Neural cell (in vitro differentiated cells): ENCODE data around the gene ERBB3. TPM values are rescaled to one million over a fixed set of nuclear protein-coding genes. Genes with fewer than 3 reads are reported as not detected.

Experiments
- H2AFZ ChIP-seq: fragments of 200-600, 300-800 bp; sonication (generic), shearing (Covaris generic); 2 replicates; pipeline ENCODE4 v1.6.0; 2014; ENCODE audit warnings: low read depth, mild to moderate bottlenecking, antibody characterized with exemption, low read length, moderate library complexity
- H3F3A ChIP-seq: fragments of 200-600 bp; shearing (Covaris generic); 2 replicates; pipeline ENCODE4 v1.6.1; 2016; ENCODE audit warnings: mild to moderate bottlenecking, moderate library complexity, mixed read lengths, antibody characterized with exemption, low read length; ENCODE audit not compliant: insufficient read depth, poor library complexity, severe bottlenecking
- H3K27ac ChIP-seq: fragments of 200-600, 300-800 bp; sonication (generic), shearing (Covaris generic); 2 replicates; pipeline ENCODE4 v1.5.1; 2014; ENCODE audit warnings: mild to moderate bottlenecking, low read length, moderate library complexity
- H3K27me3 ChIP-seq: fragments of 300-800, 200-600 bp; sonication (generic), shearing (Covaris generic); 2 replicates; pipeline ENCODE4 v1.6.0; 2014; ENCODE audit warnings: mild to moderate bottlenecking, low read depth, low read length, moderate library complexity; ENCODE audit not compliant: insufficient read depth
- H3K36me3 ChIP-seq: fragments of 300-800, 200-600 bp; sonication (generic), shearing (Covaris generic); 2 replicates; pipeline ENCODE4 v1.5.1; 2014; ENCODE audit warnings: mild to moderate bottlenecking, antibody characterized with exemption, low read length, moderate library complexity; ENCODE audit not compliant: insufficient read depth
- H3K4me2 ChIP-seq: fragments of 300-800, 200-600 bp; sonication (generic), shearing (Covaris generic); 2 replicates; pipeline ENCODE4 v1.6.0; 2014; ENCODE audit warnings: mild to moderate bottlenecking, low read length
- H3K4me3 ChIP-seq: fragments of 300-800, 200-600 bp; sonication (generic), shearing (Covaris generic); 2 replicates; pipeline ENCODE4 v1.5.1; 2014; ENCODE audit warnings: mild to moderate bottlenecking, low read length, moderate library complexity
- H3K79me2 ChIP-seq: fragments of 200-600 bp; shearing (Covaris generic); replicated peaks from 2 replicates; pipeline ENCODE4 v1.6.0; 2014; ENCODE audit warnings: mild to moderate bottlenecking, low read length, moderate library complexity; ENCODE audit not compliant: insufficient read depth
- H3K9ac ChIP-seq: fragments of 300-800, 200-600 bp; sonication (generic), shearing (Covaris generic); 2 replicates; pipeline ENCODE4 v1.6.1; 2016; ENCODE audit warnings: mild to moderate bottlenecking, low read length, mixed read lengths
- H3K9me2 ChIP-seq: fragments of 200-600 bp; shearing (Covaris generic); 2 replicates; pipeline ENCODE4 v1.6.1; 2016; ENCODE audit warnings: mild to moderate bottlenecking, low read length, mixed read lengths; ENCODE audit not compliant: insufficient read depth
- H3K9me3 ChIP-seq: fragments of 200-600, 300-800 bp; sonication (generic), shearing (Covaris generic); 2 replicates; pipeline ENCODE4 v1.6.1; 2016; ENCODE audit warnings: mild to moderate bottlenecking, mixed run types, low read length, moderate library complexity, mixed read lengths
- H4K20me1 ChIP-seq: fragments of 200-600 bp; shearing (Covaris generic); 2 replicates; pipeline ENCODE4 v1.6.1; 2016; ENCODE audit warnings: mild to moderate bottlenecking, mixed run types; ENCODE audit not compliant: insufficient read depth
- CTCF ChIP-seq: fragments of 450-650 bp; IDR thresholded peaks from 2 replicates; pipeline ENCODE4 v1.5.1; 2014; ENCODE audit warnings: antibody characterized with exemption, mild to moderate bottlenecking, moderate library complexity; ENCODE audit not compliant: poor library complexity, severe bottlenecking
- EP300 ChIP-seq: fragments of 450-650 bp; conservative IDR thresholded peaks from 2 replicates; pipeline ENCODE4 v1.6.1; 2014; ENCODE audit warnings: antibody characterized with exemption, mild to moderate bottlenecking, moderate library complexity; ENCODE audit not compliant: poor library complexity, severe bottlenecking
- EZH2 ChIP-seq: fragments of 200-600, 300-800 bp; shearing (Covaris generic), sonication (generic); IDR thresholded peaks from 2 replicates; pipeline ENCODE4 v1.6.1; 2014; ENCODE audit warnings: antibody characterized with exemption, low read length, borderline replicate concordance, mild to moderate bottlenecking; ENCODE audit not compliant: insufficient read depth, poor library complexity, severe bottlenecking
- MXI1 ChIP-seq: fragments of 450-650 bp; conservative IDR thresholded peaks from 2 replicates; pipeline ENCODE4 v1.6.1; 2014; ENCODE audit warnings: antibody characterized with exemption, mild to moderate bottlenecking; ENCODE audit not compliant: poor library complexity, severe bottlenecking
- POLR2AphosphoS5 ChIP-seq: IDR thresholded peaks from 2 replicates; pipeline ENCODE4 v1.6.1; 2012
- RAD21 ChIP-seq: fragments of 450-650 bp; conservative IDR thresholded peaks from 2 replicates; pipeline ENCODE4 v1.6.1; 2014; ENCODE audit warnings: antibody characterized with exemption, mild to moderate bottlenecking, moderate library complexity
- REST ChIP-seq: IDR thresholded peaks from 2 replicates; pipeline ENCODE4 v1.6.1; 2012; ENCODE audit warnings: borderline replicate concordance
- SMC3 ChIP-seq: fragments of 450-650 bp; conservative IDR thresholded peaks from 2 replicates; pipeline ENCODE4 v1.6.1; 2014; ENCODE audit warnings: antibody characterized with exemption, mild to moderate bottlenecking, moderate library complexity; ENCODE audit not compliant: poor library complexity
- TAF1 ChIP-seq: IDR thresholded peaks from 2 replicates; pipeline ENCODE4 v1.6.1; 2012; ENCODE audit warnings: low read depth
- polyA minus RNA-seq: library from RNA; depleted of rRNA, polyadenylated mRNA; stranded (reverse); fragments of >200 nt; gene quantifications from 2 replicates; pipeline ENCODE4 v1.2.3, GENCODE V29; 2014
- polyA plus RNA-seq: library from polyadenylated mRNA; depleted of rRNA; stranded (reverse); fragments of >200 nt; gene quantifications from 2 replicates; pipeline ENCODE4 v1.2.3, GENCODE V29; 2014

Gene ERBB3
- polyA plus RNA-seq (0.58 and 0.78 TPM in 2 replicates), polyA minus RNA-seq (0.23 and 0.24 TPM in 2 replicates)

GRCh38 chr12:56079723-56080555 is at the start of gene ERBB3:
TSS of gene ERBB3 (plus strand) at chr12:56080165. CDS start at chr12:56080301, 136 bp downstream.
- Histone ChIP-seq H3K27me3 (peaks cover 43% of the 10 kb centered on the region), H3K36me3 (no peaks in the 10 kb centered on the region), H3K4me3 (peak within 1 kb of the TSS; percentile 70), H3K9me3 (no peaks in the 10 kb centered on the region), H4K20me1 (no peaks in the 10 kb centered on the region), H3K27ac (no peak within 1 kb of the TSS), H3K4me2 (peak within 1 kb of the TSS; percentile 80), H3K9ac (peak within 1 kb of the TSS; percentile 47), H2AFZ (peak within 1 kb of the TSS; percentile 33), H3F3A (no peaks in the 10 kb centered on the region), H3K9me2 (no peaks in the 10 kb centered on the region), H3K79me2 (no peaks in the 10 kb centered on the region)
- TF ChIP-seq EP300 (no peak), POLR2AphosphoS5 (no peak), REST (no peak), CTCF (no peak), TAF1 (no peak), EZH2 (no peak), MXI1 (no peak)

- TF ChIP-seq EP300 (no peak), RAD21 (no peak), TAF1 (no peak), SMC3 (no peak), CTCF (no peak), EZH2 (no peak), POLR2AphosphoS5 (no peak), MXI1 (no peak), REST (no peak)
These were observed 48.0 kb upstream of the ERBB3 start for GRCh38 chr12:56031987-56032386.

More at GRCh38 chr12:56031987-56032386, 48.0 kb upstream of the ERBB3 start:
- Histone ChIP-seq H3K27me3 (no peaks in the 10 kb centered on the region), H3K79me2 (no peaks in the 10 kb centered on the region), H3K4me3 (no peak overlapping the region), H4K20me1 (no peaks in the 10 kb centered on the region), H3K9ac (no peak overlapping the region), H3K9me2 (no peaks in the 10 kb centered on the region), H3K27ac (no peak overlapping the region), H3K9me3 (no peaks in the 10 kb centered on the region), H3K4me2 (no peak overlapping the region), H3F3A (no peaks in the 10 kb centered on the region), H3K36me3 (peaks cover 11% of the 10 kb centered on the region), H2AFZ (no peak overlapping the region)
